ENCODE measurements around the gene CEBPA.
A peak's percentile ranks its signal among the peaks of the same experiment; 100 is the strongest.

Gene CEBPA

GRCh38 chr19:33287438-33287837, 14.9 kb downstream of the CEBPA start:
- DNase-seq (ENCODE audit: low read depth), result no peak

DNA sequence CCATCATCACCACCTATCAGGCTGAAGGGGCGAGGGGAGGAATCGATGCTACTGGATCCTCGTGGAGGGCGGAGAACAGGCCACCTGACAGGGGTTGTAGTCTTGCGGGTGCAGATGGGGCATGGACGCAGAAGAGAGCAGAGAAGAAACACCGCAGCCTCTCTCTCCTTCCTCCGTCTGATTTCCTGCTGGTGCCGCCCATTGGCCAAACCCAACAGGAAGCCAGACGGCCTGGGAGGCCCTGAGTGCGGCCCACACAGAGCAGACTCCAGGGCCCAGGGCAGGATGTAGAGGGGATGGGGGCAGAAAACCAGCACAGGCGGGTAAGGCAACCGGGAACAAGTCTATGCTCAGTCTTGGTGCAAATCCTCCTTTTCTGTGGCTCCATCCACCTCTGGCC, 15.4 kb downstream of the CEBPA start:
- no peak for DNase-seq (ENCODE audit: low read depth)

DNA sequence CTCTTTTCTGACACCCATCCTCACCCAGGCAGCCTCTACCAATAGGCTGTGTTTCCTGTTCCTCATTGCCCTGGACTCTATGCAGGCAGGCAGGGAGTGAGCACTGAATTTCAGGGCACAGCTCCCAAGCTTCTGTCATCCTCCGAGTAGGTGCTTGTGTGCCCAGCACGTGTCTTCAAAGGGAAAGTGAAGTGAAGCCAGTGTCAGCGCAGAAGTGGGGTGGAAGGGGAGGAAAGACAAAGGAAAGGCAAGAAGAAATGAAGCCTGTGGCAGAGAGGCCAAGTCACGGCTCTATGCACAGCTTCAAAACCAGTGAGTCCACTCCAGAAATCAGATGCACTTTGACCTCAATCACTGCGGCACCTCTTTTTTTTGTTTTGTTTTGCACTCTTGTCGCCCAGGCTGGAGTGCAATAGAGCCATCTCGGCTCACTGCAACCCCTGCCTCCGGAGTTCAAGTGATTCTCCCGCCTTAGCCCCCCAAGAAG, 16.9 kb downstream of the CEBPA start:
- no peak for DNase-seq (ENCODE audit: low read depth)

DNA sequence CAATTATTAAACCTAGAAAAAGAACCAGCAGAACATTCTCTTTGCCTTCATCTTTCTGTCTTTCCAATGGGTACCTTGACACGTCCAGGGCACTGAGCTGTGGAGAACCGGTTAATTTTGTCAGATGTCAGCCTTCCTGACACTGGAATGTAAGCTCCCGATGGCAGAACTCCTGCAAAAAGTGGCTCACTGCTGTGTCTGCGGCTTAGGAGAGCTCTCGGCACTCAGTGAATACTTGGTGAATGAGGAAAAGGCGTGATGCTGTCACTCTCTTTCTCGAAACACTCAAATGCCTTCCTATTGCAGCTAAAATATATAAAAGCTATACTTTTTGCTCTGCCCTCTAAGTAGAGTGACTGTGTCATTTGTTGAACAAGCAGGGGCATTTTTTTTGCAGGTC, 17.6 kb downstream of the CEBPA start:
- DNase-seq (ENCODE audit: low read depth), result no peak

GRCh38 chr19:33284146-33284643, 18.1 kb downstream of the CEBPA start:
- DNase-seq (ENCODE audit: low read depth), result no peak

DNA sequence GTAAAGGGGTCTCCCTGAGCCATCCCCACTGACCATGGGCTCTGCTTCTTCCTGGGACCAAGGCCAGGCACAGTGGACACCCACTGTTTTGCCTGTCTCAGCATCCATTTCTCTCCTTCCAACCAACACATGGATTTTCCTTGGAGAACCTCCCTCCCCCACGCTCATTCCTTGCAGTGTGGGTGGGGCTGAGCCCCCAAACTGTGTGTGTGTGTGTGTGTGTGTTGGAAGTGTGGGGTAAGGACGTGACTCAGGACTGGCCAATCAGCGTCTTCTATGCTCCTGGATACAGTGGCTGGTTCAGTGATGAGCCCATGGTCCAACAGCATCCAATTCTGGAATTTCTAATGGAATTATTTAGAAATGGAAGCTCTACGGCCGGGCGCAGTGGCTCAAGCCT, 18.7 kb downstream of the CEBPA start:
- no peak for DNase-seq (ENCODE audit: low read depth)

- DNase-seq (ENCODE audit: low read depth), result no peak
Observed at GRCh38 chr19:33282036-33282671, 20.2 kb downstream of the CEBPA start.

- no peak for DNase-seq (ENCODE audit: low read depth)
Observed at GRCh38 chr19:33281296-33281926, 20.9 kb downstream of the CEBPA start.

GRCh38 chr19:33280351-33280921, 21.9 kb downstream of the CEBPA start:
- no peak for DNase-seq (ENCODE audit: low read depth)

GRCh38 chr19:33279430-33280350, 22.6 kb downstream of the CEBPA start:
- no peak for DNase-seq (ENCODE audit: low read depth)

DNA sequence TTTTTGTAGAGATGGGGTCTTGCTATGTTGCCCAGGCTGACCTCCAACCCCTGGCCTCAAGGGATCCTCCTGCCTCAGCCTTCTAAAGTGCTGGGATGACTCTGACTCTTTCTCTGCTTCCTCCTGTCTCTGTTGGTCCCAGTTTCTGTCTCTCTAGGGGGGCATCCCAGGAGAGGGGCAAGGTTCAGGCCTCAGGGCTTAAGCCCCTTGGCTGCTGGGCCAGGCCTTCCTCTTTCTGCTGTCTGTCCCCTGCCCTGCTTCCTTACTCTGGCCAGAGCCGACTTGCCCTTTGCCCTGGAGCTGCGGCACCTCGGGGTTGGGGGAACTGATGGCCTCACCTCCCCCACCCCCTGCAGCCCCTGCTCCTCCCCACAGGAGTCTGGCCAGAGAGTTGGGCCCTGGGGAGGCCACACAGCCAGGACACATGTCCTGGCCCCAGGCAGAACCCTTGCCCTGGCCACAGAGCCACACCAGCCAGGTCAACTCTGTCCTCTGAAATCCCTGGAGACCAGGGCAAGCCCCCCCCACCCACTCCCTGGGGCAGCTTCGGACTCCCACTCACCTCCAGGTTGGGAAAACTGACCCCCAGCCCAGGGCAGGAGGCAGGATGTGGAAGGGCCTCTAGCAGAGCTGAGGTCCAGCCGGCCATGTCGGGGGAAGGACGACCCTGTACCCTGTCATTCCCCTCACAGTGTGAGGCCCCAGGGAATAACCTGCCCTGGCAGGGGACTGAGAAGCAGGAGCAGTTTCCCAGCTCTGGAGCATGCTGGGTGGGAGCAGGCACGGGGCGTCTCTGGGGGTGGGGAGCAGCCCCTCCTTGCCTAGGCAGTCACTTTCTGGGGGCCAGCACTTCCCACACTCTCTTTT, 23.7 kb downstream of the CEBPA start:
- no peak for DNase-seq (ENCODE audit: low read depth)

DNA sequence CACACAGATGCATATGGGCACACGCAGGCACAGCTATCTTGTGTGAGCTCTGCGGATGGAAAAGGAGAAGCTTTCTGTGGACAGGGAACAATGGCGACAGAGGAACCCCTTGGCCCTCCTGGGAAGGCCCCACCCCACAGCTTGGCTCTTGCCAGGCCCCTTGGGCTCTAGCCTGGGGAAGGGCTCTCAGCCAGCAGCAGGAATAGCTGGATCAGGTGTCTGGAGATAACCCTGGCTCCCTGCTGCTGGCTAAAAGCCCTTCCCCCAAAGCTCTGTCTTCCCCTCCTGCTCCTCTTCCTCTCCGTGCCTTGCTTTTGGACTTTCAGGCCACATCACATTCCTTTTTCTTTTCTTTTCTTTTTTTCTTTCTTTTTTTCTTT, 24.3 kb downstream of the CEBPA start:
- DNase-seq (ENCODE audit: low read depth), result no peak

DNA sequence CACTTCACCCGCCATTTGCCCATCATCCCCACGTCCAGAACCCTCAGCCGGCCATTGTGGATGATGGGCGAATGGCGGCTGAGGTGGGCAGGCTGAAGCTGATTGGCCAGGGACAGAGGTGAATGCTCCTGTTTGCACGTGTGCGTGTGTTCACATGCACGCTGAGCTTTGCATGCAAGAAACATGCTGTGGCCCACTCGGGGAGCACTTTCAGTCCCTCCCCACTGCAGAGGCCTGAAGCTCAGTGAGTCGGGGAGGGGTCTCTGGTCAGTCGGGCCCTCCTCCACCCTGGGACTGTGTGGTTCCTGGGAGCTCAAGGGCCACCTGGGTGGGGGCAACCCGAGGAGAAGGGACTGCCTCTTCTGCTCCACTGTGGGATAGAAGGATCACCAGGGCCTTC, 24.9 kb downstream of the CEBPA start:
- DNase-seq (ENCODE audit: low read depth), result no peak

DNA sequence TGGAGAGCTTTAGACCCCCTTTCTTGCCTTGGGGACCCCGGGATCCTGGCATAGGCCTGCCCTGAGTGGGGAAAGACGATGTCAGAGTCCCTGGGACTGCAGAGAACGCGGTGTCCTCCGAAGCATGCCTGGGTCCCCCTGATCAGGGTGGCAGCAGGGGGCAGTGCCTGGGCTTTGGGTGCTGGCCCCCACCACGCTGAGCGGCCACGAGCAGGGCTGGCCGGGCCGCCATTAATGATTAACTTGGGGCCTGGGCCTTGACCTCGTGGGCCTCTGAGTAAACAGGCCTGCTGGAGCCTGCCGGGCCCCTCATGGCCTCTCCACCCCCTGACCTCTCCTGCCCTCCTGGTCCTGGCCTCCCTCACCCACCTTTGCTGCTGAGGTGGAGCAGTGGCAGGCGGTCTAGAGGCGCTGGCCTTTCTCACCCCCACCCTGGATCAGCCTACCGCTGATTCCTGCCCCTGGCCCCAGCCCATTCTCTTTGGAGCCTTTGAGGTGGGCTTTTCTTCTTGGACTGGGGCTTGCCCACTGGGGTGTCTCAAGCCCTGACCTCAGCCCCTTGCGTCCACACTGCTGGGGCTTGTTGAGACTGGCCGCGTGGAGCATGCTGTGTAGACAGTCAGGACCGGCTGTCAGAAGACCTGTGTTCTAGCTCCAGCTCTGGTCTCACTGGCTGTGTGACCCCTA, 26.3 kb downstream of the CEBPA start:
- DNase-seq (ENCODE audit: low read depth), result no peak

DNA sequence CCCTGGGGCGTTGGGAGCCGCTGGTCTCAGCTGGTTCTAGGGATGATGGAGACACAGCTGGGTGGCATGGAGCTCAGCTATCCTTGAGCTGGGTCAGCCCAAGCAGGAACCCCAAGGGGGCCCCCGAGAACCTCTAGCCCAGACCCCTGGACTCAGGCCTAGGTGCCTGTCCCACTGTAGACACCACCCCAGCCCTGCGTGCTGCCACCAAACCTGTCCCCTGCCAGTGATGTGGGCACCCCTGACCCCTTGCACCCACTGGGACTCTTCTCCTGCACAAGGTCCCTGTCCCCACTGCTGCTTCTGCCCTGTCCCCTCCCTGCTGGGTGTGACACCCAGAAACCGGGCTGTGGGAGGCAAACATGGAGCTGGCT, 26.8 kb downstream of the CEBPA start:
- no peak for DNase-seq (ENCODE audit: low read depth)

GRCh38 chr19:33274663-33275558, 27.4 kb downstream of the CEBPA start:
- DNase-seq (ENCODE audit: low read depth), result no peak

DNA sequence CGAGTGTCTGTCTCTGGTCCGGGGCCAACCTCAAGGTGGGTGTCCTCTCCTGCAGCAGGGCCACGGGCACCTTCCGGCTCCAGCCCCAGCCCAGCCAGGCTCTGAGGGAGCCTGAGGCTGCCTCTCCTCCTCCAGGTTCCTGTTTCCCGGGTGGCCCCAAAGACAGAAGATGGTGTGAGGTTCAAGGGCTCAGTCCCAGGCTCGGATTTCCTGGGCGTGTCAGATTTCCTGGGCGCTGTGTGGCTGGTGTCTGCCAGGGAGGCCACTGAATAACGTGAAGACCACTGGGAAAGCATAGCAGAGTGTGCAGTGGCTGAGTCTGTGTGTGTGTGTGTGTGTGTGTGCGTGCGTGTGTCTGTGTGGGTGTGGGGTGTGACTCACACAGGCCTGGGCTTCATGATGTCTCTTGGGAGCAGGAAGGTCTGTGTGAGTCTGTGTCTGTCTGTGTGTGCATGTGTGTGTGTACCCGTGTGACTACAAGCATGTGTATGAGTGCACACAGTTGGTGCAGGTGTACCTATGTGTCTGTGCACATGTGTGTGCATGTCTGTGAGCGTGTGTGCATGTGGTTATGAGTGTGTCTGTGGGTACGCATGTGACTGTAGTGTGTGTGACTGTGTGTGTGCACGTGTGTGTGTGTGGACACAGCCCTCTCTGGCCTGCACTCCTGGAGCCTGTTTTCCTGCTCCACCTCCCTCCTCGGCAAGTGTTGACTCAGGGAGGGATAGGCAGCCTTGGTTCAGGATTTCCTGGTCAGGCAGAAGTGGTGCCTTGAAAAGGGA, 28.3 kb downstream of the CEBPA start:
- DNase-seq (ENCODE audit: low read depth), result peak; percentile 77

- DNase-seq (ENCODE audit: low read depth), result no peak
Observed at GRCh38 chr19:33273065-33273736, 29.1 kb downstream of the CEBPA start.

All from fibroblast of the conjunctiva (primary cell).